HG03280 (cell line): ENCODE data around the gene RABL6.

Experiments used
- ATAC-seq: cut with Tn5 transposase; IDR thresholded peaks from one replicate; pipeline ENCODE4 v1.9.1; 2021; ENCODE audit warnings: mild to moderate bottlenecking, moderate library complexity; ENCODE audit not compliant: unreplicated experiment

The RABL6 gene

GRCh38 chr9:136845465-136846260 lies 37.9 kb downstream of the RABL6 start:
- no peak for ATAC-seq

- ATAC-seq: no peak
These were observed 38.8 kb downstream of the RABL6 start for GRCh38 chr9:136846376-136847087.

DNA sequence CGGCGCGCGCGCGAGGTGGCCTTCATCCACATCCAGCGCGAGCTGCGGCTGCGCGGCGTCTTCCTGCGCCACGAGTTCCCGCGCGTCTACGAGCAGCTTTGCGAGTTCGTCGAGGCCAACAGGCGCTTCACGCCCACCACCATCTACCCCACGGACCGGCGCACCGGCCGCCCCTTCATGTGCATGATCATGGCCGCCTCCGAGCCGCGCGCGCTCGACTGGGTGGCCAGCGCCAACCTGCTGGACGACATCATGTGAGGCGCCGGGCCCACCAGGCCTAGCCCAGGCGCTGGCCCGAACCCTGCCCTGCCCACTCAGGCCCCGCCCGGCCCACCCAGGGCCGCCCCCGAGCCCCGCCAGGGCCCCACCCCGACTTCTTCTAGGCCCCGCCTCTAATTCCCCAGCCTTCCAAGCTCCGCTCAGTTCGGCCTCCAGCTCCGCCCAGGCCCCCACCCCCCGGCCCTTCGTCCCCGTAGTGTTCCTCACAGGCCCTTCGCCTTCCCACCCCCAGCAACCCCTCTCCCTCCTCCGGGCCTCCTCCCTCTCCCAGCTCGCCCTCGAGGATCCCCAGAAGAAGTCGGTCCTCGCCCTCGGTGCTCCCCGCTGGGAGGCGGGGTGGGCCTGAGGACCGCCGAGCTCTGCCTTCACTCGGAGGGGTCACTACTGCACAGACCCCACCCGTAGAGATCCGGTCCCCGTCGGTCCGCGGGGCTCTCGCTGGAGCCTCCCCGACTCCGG lies 39.5 kb downstream of the RABL6 start:
- no peak for ATAC-seq

- peak; percentile 24 for ATAC-seq
These were observed 40.2 kb downstream of the RABL6 start for GRCh38 chr9:136847826-136848392.

DNA sequence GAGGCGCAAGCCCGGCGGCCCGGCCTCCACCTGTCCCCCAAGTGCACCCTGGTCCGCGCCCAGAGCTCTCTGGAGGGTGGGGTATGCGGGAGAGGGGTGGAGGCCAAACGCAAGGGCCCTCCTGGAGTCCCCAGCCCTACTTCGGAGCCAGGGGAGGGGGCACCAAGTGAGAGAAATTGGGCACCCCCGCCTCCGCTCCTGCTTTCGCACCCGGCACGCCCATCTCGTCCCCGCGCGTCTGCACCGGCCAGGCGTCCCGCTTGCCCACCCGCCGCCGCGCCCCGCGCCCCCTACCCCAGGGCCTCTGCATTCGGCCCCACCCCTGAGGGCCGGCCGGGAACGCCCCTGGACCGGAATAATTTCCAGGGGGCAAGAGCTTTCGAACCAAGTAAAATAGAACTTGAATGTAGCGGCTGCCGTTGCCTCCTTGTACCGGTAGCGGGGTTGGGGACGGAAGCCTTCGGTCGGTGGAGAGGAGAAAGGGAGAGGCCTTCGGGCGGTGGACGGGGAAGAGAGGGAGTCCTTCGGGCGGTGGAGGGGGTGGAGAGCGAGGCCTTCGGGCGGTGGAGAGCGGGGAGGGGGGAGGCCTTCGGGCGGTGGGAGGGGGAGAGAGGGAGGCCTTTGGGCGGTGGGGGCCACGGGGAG lies 40.8 kb downstream of the RABL6 start:
- no peak for ATAC-seq

DNA sequence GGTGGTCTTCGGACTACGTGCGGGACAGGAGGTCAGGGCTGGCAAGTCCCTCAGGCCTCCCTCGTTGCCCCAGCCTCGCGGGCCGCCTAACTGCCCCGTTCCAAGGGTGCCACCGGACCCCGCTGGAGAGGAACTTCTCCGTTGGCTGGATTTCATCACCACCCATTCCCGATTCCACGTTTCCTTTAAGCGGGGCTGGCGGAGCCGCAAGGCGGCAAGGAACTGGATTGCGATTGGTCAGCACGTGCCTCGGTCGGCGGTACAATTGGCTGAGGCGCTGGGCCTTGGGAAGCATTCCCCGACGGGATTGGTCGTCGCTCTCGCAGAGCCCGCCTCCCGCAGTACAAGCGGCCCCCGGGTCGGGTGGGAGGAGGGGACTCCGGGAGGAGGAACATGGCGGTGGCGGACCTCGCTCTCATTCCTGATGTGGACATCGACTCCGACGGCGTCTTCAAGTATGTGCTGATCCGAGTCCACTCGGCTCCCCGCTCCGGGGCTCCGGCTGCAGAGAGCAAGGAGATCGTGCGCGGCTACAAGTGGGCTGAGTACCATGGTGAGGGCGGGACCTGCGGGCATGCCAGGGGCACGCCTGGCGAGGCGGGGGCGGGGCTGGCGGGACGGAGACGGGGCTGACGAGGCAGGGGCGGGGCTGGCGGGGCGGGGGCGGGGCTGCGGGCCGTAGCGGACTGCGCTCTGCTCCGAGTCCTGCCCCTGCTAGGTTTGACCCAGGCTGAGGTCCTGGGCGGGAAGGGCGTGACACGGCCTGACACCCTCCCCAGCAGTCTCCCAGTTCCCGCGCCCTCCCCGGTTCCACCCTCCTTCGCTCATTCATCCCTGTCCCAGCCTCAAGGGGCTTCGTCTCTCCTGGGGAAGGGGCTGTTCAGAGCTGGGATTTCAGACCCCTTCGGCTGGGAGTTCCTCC lies 41.6 kb downstream of the RABL6 start, which contains the start of gene PHPT1:
Gene PHPT1 (plus strand): TSS at position 372 of the 922 bp plus-strand sequence. CDS start 22 bp downstream, at position 394.
- ATAC-seq: peak; percentile 82

DNA sequence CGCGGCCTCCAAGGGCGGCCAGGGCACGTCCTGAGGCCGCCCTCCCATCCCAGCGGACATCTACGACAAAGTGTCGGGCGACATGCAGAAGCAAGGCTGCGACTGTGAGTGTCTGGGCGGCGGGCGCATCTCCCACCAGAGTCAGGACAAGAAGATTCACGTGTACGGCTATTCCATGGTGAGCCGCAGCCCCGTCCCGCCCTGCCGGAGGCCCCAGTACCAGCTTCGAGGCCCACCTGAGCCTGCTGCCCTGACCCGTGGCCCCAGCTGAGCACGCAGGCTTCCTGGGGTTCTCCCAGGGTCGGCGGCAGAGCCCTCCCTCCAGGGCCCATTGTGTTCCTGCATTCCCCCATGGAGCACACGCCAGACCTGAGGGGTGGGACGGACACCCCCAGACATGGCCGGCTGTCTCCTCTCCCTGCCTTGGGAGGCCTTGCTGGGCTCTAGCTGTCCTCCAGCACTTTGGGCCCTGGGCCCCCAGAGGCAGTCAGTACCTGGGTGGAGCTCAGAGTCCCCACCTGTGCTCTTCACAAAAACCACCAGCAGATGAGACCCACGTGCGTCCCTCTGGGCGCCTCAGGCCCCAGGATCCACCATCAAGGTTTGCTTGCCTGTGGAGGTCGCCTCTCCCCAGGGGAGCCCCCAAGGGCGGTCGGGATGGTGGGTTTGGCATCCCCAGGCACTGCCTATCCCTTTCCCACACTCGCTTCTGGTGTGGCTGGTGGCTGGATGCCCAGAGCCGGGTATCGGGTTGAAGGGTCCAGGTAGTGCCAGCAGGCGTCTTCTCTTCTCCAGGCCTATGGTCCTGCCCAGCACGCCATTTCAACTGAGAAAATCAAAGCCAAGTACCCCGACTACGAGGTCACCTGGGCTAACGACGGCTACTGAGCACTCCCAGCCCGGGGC lies 42.5 kb downstream of the RABL6 start:
- no peak for ATAC-seq

DNA sequence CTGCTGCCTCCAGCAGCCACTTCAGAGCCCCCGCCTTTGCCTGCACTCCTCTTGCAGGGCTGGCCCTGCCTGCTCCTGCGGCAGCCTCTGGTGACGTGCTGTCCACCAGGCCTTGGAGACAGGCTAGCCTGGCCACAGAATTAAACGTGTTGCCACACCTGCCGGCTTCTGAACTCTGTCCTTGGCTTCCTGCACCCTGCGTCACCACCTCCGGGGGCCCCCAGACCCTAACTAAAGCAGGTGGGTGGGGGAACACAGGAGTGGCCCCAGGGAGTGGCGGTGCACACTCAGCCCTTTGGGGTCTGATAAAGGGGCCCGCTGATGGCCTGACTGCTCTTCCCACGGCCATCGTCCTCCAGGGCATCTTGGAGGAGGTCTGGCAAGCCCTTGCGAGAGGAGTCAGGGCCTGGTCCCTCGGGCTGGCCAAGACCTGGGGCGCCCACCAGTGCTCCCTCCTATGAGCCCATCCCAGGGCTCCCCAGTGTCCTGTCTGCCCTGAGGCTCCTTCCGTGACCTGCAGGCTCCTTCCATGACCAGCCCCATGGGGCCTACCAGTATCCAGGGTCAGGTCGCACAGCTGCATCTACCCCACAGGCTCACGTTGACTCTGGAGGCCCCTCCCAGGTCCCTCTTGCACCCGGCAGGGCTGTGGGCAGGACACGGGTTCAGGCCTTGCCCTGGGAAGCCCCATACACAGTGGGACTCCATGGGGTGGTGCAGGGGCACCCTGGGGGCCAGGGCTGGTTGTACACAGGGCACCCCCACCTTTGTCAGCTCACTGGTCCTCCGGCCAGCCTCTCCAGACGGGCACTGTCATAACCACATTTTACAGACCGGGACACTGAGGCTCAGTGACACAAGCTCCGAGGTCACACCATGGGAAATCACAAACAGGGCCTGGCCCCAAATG lies 43.4 kb downstream of the RABL6 start:
- no peak for ATAC-seq

DNA sequence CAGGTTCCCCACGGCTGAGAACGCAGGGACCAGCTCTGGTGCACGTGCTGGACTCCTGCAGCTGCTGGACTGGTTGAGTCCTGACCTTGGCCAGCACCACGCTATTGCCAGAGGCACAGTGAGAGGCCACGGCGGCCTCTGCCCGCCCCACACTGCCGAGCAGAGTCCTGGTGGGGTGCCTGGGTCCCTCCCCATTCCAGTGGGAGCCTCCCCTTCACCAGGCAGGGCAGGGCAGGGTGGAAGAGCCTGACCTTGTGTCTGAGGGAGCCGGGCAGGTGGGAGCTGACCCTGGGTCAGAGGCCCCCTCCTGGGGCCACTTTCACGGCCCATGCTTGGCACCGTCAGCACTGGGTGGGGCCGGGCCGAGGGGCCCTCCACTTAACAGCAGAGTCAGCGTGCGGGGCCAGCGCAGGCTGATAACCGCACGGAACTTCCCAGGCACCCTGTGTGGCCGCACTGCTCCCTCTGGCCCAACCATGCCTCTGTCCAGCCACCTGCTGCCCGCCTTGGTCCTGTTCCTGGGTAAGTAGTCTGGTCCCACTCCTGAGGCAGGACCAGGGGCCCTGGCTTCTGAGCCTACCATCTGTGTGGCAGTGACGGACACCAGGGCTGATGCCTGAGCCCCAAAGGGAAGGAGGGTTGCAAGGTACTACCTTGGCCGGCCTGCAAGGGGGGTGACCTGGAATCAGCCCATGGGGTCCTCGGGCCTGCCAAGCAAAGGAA lies 44.4 kb downstream of the RABL6 start, which contains the start of gene MAMDC4:
Gene MAMDC4 (plus strand): TSS at position 406 of the 723 bp plus-strand sequence. CDS start 71 bp downstream, at position 477.
- ATAC-seq: no peak

DNA sequence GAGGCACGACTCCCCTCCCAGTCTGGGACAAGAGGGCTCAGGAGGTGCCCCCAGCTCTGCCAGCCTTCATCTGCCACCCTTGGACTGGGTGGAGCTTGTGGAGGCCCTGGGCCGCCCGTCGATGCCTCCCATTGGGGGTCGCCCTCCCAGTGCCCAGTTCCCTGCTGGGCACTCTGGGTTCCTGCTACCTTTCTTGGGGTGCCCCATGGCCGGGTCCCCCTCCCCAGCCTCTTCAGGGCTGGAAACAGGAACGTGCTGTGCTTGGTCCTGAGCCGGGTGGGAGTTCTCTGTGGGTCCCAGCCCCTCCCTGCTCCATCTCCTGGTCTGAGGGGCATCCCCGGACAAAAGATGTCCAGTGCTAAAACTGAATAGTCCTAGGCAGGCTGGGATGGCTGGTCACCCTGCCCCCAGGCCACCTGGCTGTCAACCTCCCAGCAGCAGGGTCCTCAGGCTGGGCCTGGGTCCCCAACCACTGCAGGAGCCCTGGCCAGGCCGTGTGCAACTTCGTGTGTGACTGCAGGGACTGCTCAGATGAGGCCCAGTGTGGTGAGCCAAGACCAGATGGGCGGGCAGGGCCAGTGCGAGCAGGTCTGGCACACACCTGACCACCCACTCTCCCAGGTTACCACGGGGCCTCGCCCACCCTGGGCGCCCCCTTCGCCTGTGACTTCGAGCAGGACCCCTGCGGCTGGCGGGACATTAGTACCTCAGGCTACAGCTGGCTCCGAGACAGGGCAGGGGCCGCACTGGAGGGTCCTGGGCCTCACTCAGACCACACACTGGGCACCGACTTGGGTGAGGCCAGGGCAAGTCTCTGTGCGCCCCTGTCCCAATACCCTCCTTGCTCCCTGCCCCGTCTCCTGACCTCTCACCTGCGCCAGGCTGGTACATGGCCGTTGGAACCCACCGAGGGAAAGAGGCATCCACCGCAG lies 45.2 kb downstream of the RABL6 start:
- ATAC-seq: no peak

DNA sequence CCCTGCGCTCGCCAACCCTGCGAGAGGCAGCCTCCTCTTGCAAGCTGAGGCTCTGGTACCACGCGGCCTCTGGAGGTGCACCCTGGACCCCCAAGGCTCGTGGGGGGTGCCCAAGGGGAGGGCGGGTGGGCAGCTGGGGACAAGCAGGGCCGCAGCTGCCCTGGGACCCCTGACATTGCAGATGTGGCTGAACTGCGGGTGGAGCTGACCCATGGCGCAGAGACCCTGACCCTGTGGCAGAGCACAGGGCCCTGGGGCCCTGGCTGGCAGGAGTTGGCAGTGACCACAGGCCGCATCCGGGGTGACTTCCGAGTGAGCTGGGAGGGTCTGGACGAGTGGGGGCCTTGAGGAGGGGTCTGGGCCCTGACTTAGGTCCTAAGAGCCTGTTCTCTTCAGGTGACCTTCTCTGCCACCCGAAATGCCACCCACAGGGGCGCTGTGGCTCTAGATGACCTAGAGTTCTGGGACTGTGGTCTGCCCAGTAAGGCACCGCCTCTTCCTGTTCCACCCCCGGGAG lies 45.9 kb downstream of the RABL6 start:
- no peak for ATAC-seq

DNA sequence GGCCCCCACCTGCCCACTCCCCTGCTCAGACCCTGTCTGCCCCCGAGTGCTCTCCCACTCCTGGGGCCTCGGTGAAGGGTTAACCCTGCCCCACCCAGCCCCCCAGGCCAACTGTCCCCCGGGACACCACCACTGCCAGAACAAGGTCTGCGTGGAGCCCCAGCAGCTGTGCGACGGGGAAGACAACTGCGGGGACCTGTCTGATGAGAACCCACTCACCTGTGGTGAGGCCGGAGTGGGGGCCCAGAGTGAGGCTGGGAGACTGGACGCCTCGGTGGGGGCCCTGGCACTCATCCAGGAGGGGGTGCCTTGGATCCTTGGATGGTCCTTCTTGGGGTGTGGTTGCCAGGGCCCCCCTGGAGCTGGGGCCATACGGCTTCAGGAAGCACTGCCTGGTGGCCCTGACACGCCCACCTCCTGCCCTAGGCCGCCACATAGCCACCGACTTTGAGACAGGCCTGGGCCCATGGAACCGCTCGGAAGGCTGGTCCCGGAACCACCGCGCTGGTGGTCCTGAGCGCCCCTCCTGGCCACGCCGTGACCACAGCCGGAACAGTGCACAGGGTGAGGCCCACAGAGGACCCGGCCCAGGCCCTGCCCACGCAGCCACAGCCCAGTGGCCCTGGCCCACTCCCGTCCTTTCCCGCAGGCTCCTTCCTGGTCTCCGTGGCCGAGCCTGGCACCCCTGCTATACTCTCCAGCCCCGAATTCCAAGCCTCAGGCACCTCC lies 46.5 kb downstream of the RABL6 start:
- ATAC-seq: no peak

DNA sequence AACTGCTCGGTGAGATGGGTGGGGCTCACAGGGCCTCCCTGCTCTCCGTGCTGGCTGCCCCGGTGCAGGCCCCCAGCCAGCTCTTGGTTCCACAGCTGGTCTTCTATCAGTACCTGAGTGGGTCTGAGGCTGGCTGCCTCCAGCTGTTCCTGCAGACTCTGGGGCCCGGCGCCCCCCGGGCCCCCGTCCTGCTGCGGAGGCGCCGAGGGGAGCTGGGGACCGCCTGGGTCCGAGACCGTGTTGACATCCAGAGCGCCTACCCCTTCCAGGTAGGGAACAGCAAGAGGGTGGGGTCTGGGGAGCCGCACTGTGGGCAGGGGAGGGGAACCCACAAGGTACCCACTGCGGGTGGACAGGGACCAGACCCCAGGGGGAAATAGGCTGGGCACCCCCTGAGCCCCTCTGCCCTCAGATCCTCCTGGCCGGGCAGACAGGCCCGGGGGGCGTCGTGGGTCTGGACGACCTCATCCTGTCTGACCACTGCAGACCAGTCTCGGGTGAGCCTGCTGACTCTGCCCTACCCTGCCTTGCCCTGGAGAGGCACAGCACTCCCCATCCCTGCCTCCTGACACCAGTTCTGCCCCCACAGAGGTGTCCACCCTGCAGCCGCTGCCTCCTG lies 47.2 kb downstream of the RABL6 start:
- ATAC-seq: no peak

DNA sequence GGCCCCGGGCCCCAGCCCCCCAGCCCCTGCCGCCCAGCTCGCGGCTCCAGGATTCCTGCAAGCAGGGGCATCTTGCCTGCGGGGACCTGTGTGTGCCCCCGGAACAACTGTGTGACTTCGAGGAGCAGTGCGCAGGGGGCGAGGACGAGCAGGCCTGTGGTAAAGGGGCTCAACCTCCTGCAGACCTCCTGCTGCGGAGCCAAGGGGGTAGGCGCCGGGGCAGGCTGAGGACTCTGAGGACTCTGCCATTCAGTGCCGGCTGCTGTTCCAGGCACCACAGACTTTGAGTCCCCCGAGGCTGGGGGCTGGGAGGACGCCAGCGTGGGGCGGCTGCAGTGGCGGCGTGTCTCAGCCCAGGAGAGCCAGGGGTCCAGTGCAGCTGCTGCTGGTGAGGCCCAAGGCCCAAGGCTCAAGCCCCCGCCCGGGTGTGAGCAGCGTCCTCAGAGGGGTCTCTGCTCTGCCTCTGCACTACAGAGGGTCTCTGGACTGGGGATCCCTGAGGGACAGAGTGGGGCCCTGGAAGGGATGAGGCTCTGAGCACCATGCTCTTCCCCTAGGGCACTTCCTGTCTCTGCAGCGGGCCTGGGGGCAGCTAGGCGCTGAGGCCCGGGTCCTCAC lies 47.8 kb downstream of the RABL6 start:
- ATAC-seq: no peak
